A549 treated with GW870086 at 1 μM for 4 hours (cell line): Measurements from ENCODE around the gene SLIRP. TPM values are rescaled to one million over a fixed set of nuclear protein-coding genes. Genes with fewer than 3 reads are reported as not detected.

ENCODE experiments used
- total RNA-seq: library from RNA; stranded (reverse); fragments of 200-300 nt; extraction: Qiagen RNA extraction; gene quantifications from 5 replicates; pipeline ENCODE4 v1.2.3, GENCODE V29; 2022; ENCODE audit warnings: low read depth

SLIRP gene
- 380 to 458 TPM (median 435 TPM) in 5 replicates for total RNA-seq

DNA sequence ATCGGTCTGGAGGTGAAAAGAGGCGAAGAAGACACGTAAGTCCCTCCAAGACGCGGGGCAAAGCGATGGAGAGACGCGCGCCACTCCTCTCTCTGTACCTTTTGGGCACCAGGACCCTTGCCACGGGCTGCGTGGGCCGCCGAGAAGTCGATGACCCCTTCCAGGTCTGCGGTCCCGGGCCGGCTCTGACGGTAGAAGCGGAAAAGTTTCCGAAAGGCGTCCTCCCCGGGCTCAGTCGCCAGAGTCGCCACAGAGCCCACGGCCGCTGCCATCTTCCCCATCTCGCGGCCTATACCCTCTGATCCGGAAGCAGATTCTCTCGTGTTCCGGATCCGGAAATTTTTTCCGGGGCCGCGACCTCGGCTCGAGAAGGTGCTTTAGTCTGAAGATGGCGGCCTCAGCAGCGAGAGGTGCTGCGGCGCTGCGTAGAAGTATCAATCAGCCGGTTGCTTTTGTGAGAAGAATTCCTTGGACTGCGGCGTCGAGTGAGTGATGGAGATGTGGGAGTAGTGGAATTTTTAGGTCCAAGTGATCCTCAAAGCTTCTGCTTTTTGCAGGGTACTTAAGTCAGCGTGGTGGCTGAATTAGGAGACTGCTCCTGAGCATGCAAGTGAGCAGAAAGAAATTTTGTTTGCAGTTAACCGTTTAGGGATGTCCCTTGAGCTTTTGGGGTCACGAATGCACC is at the start of gene SLIRP, which contains the start of gene ALKBH1:
Gene SLIRP (plus strand): TSS at position 380 of the 685 bp plus-strand sequence. CDS start 9 bp downstream, at position 389.
Gene ALKBH1 (minus strand): TSS at position 300 of the 685 bp plus-strand sequence. CDS start 19 bp downstream, at position 281.

DNA sequence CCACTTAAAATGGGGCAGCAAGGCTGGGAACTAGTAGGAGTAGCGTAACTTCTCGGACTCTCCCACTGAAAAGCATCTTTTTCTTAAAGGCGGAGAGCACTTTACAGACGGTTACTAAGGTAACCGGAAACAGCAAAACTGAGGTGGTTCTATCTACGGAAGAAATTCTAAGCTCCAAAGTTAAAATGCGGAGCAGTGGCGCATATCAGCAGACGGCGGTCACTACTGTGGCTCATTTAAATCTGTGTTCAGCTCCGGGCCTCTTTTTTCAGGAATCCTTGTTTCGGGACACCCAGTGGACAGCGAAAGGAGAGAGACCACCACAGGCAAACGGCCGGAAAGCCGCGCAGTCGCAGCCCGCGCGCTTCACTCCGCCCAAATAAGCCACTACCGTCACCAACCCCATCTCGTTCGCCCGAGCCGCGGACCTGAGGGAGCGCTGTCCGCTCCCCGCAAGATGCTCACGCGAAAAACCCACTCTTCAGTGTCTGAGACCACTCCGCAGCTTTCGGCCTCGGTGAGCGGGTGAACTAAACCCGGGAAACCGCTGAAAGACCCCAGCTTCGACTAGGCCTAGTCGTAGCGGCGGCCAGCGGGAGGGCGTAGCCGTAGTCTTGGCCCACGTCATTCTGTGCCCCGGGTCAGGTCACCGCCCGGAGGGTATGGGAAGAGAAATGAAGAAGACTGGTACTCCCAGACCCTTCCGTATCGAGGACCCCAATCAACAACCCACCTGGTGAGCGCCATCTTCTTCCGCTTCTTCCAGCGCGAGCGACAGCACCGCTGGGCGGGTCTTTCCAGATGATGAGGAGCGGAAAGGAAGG is 52.7 kb downstream of the SLIRP start, which contains the start of gene SNW1:
Gene SNW1 (minus strand): TSS at position 776 of the 824 bp plus-strand sequence. CDS start 29 bp downstream, at position 747.

Other genes with a start within 250 kb of the SLIRP start
- 0.21 to 0.39 TPM (median 0.32 TPM) in 5 replicates for gene ISM2, start 209.3 kb upstream of the SLIRP start, total RNA-seq
- 29.4 to 35.3 TPM (median 32.6 TPM) in 5 replicates for gene SPTLC2, start 91.5 kb upstream of the SLIRP start, total RNA-seq
- 15.7 to 19.3 TPM (median 16.4 TPM) in 5 replicates for gene ALKBH1, start 80 bp upstream of the SLIRP start, total RNA-seq
- 67.8 to 94.8 TPM (median 80.6 TPM) in 5 replicates for gene SNW1, start 53.1 kb downstream of the SLIRP start, total RNA-seq
- 5.0 to 6.4 TPM (median 6.1 TPM) in 5 replicates for gene ADCK1, start 92.0 kb downstream of the SLIRP start, total RNA-seq